ENCODE data around the gene NT5C2. TPM values are rescaled to one million over a fixed set of nuclear protein-coding genes. Genes with fewer than 3 reads are reported as not detected.

NT5C2 gene
- total and polyA plus RNA-seq, 2 of the 8 experiments (the other 6 are each of a cell fraction or from before 2014, with no cell fraction given), result 35.2 to 106 TPM

DNA sequence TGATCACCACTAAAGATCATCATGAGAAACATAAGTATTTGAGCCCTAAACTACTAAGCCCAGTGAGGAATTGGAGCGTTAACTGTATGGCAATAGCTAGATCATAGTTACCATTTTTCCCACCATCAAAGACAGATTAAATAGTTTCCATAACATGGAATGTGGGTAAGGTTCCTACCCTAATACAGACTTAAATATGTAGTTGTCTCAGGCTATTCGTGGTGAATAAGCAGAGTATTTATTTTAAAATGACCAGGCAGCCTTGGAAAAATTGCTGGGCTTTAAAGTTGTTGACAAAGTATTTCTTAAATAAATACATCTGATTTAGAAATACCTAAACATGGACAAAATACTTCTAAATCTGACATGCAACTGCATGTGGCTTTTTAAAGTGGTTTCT is 106.8 kb downstream of the NT5C2 start:
- H3K18ac ChIP-seq (ENCODE audit: extremely low read depth, low read length), result no peak overlapping the region
- H3K27ac ChIP-seq (ENCODE audit: low read depth, low read length), result no peak overlapping the region
- no peak overlapping the region for H2AK5ac ChIP-seq (ENCODE audit: low read depth, low read length)
- no peak overlapping the region for H4K5ac ChIP-seq (ENCODE audit: insufficient read length, low read depth, low read length)
- peaks cover 0 to 45% (median 20%) of the 10 kb centered on the region in 4 experiments; a peak in 6 of 8 replicates for H3K36me3 ChIP-seq (ENCODE audit: control insufficient read depth in 2 of 4, insufficient read depth in 4 of 4, low read length in 3 of 4)
- no peaks in the 10 kb centered on the region; the same call in 1 of the 2 replicates for H3K79me1 ChIP-seq (ENCODE audit: low read depth, low read length)
- ChIA-PET POLR2A (ENCODE audit: partially characterized antibody) (interaction anchor here (0.7 to 0.9 kb wide), 2 partner anchors 9 to 228 kb away, joined by 3 read pairs; no protein-coding TSS in a partner anchor), CTCF (ENCODE audit: partially characterized antibody) (interaction anchor here (0.7 to 2.9 kb wide), 8 partner anchors 12 to 169 kb away, joined by 3 to 14 read pairs (median 4); no protein-coding TSS in a partner anchor)
- no peak overlapping the region for H3K14ac ChIP-seq (ENCODE audit: insufficient read length)
- no peaks in the 10 kb centered on the region for H3K27me3 ChIP-seq (replicated peaks in 1 of 4; ENCODE audit: control insufficient read depth in 3 of 4, extremely low read depth in 1 of 4, insufficient read depth in 3 of 4, low read length in 3 of 4)
- H3K23ac ChIP-seq (ENCODE audit: insufficient read length), result no peak overlapping the region
- H2BK20ac ChIP-seq (ENCODE audit: low read length), result no peak overlapping the region
- FAIRE-seq (no peak), DNase-seq (ENCODE audit: low read depth in 1 of 2, low spot score in 2 of 2) (no peak)
- no peaks in the 10 kb centered on the region for H3K4me1 ChIP-seq (replicated peaks in 1 of 4; ENCODE audit: control insufficient read depth in 3 of 4, insufficient read depth in 4 of 4, low read length in 3 of 4)
- no peaks in the 10 kb centered on the region for H3K79me2 ChIP-seq (ENCODE audit: control insufficient read depth in 1 of 2, insufficient read depth in 2 of 2, low read length in 2 of 2)
- H3K9me3 ChIP-seq (ENCODE audit: insufficient read depth in 2 of 2, low read depth in 1 of 2, low read length in 1 of 2), result no peaks in the 10 kb centered on the region
- H2AFZ ChIP-seq (ENCODE audit: low read length), result no peak overlapping the region
- H3K4me3 ChIP-seq (ENCODE audit: extremely low read depth in 1 of 4, insufficient read depth in 2 of 4, low read depth in 3 of 4, low read length in 4 of 4), result no peak overlapping the region
- no peak overlapping the region for H3K9ac ChIP-seq (replicated peaks in 1 of 4; ENCODE audit: extremely low read depth in 1 of 4, low read depth in 3 of 4, low read length in 3 of 4)
- H4K20me1 ChIP-seq (replicated peaks in 1 of 2; ENCODE audit: control insufficient read depth in 1 of 2, insufficient read depth in 2 of 2, low read length in 2 of 2), result peaks cover 0 to 2% of the 10 kb centered on the region in 2 experiments
- H4K8ac ChIP-seq (ENCODE audit: extremely low read depth, insufficient read depth, low read length), result no peak overlapping the region
- no peak overlapping the region for H3K56ac ChIP-seq (replicated peaks; ENCODE audit: insufficient read length, low read depth, low read length)
- H2BK15ac ChIP-seq (ENCODE audit: low read length), result no peak overlapping the region
- H3K4ac ChIP-seq (replicated peaks; ENCODE audit: insufficient read length, low read depth, low read length), result no peak overlapping the region
- no peak overlapping the region for H4K91ac ChIP-seq (replicated peaks; ENCODE audit: insufficient read length, low read length)
- no peak overlapping the region for H2BK12ac ChIP-seq (ENCODE audit: low read depth, low read length)
- TF ChIP-seq CEBPB (IDR thresholded peaks at IDR 0.05; ENCODE audit: low read depth, low read length) (no peak), CTBP2 (IDR thresholded peaks at IDR 0.05; ENCODE audit: borderline replicate concordance, insufficient read depth, insufficient read length, low read length) (no peak), KDM1A (IDR thresholded peaks at IDR 0.05; ENCODE audit: borderline replicate concordance, low read length) (no peak), RFX5 (IDR thresholded peaks at IDR 0.05; ENCODE audit: borderline replicate concordance, low read depth, low read length) (no peak), KDM5A (IDR thresholded peaks at IDR 0.05; ENCODE audit: low read length) (no peak), HDAC6 (IDR thresholded peaks at IDR 0.05; ENCODE audit: low read depth, low read length) (no peak), SIRT6 (IDR thresholded peaks at IDR 0.05; ENCODE audit: low read length) (no peak), NRF1 (IDR thresholded peaks at IDR 0.05; ENCODE audit: low read depth, low read length) (no peak), FOSL1 (IDR thresholded peaks at IDR 0.05; ENCODE audit: insufficient read depth, low read depth, low read length) (no peak), BRCA1 (IDR thresholded peaks at IDR 0.05; ENCODE audit: low read depth, low read length) (no peak), POU5F1 (IDR thresholded peaks at IDR 0.05; ENCODE audit: low read depth, low read length) (no peak), CHD2 (IDR thresholded peaks at IDR 0.05; ENCODE audit: low read length) (no peak)
- TF ChIP-seq, protein P1, sequence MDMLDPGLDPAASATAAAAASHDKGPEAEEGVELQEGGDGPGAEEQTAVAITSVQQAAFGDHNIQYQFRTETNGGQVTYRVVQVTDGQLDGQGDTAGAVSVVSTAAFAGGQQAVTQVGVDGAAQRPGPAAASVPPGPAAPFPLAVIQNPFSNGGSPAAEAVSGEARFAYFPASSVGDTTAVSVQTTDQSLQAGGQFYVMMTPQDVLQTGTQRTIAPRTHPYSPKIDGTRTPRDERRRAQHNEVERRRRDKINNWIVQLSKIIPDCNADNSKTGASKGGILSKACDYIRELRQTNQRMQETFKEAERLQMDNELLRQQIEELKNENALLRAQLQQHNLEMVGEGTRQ (IDR thresholded peaks at IDR 0.05; ENCODE audit: low read length), result no peak
- H2BK120ac ChIP-seq (replicated peaks; ENCODE audit: low read depth, low read length), result no peak overlapping the region
- H2BK5ac ChIP-seq (ENCODE audit: low read depth, low read length), result no peak overlapping the region
- 85% methylated on average over 2 of the region's 2 CpGs; no CpG with 5 or more reads in 1 of the 2 experiments for WGBS, 2 experiments (ENCODE audit: extremely low coverage in 1 of 2, insufficient coverage in 1 of 2, insufficient read length in 1 of 2, insufficient replicate concordance in 2 of 2, low coverage in 1 of 2, low lambda C conversion rate in 2 of 2, missing lambda C conversion rate in 1 of 2)
- H3K23me2 ChIP-seq (ENCODE audit: low read depth, low read length), result no peaks in the 10 kb centered on the region
- no peak overlapping the region for H3K4me2 ChIP-seq (ENCODE audit: insufficient read depth in 1 of 2, low read depth in 2 of 2, low read length in 2 of 2)
